ENCODE measurements around the gene TRDMT1.

The TRDMT1 gene

DNA sequence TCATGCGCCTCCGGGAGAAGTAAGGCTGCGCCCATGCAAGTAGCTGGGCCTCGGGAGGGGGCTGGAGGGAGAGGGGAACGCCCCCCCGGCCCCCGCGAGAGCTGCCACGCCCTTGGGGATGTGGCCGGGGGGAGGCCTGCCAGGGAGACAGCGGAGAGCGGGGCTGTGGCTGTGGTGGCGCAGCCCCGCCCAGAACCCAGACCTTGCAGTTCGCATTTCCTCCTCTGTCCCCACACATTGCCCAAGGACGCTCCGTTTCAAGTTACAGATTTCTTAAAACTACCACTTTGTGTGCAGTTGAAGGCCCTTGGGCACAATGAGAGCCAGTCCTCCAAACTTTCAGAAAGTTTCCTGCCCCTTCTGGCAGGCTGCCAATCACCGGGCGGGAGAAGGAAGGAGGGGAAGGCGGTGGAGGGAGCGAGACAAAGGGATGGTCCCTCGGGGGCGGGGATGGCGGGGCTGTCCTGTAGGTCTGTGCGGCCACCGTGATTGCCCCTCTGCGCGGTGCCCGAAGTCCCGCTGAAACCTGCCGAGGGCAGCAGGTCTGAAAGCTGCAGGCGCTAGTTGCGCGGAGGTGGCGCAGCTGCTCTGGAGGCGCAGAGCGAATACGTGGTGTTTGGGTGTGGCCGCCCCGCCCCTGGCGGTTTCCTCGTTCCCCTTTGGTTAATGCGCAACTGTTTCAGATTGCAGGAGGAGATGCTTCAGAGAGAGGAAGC is 28.7 kb upstream of the TRDMT1 start:
- DNase-seq = peak; percentile 95

DNA sequence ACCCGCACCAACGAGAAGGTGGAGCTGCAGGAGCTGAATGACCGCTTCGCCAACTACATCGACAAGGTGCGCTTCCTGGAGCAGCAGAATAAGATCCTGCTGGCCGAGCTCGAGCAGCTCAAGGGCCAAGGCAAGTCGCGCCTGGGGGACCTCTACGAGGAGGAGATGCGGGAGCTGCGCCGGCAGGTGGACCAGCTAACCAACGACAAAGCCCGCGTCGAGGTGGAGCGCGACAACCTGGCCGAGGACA is 28.2 kb upstream of the TRDMT1 start:
- no peak for DNase-seq

- peak; percentile 81 for DNase-seq
Measured at GRCh38 chr10:17229016-17229716, 27.7 kb upstream of the TRDMT1 start.

GRCh38 chr10:17228091-17229015 is 26.9 kb upstream of the TRDMT1 start, which contains the start of gene VIM:
VIM (plus strand) TSS chr10:17228241; CDS start chr10:17229423, 1,182 bp downstream.
- peak; percentile 93 for DNase-seq

GRCh38 chr10:17227367-17228090 is 26.1 kb upstream of the TRDMT1 start:
- peak; percentile 76 for DNase-seq

DNA sequence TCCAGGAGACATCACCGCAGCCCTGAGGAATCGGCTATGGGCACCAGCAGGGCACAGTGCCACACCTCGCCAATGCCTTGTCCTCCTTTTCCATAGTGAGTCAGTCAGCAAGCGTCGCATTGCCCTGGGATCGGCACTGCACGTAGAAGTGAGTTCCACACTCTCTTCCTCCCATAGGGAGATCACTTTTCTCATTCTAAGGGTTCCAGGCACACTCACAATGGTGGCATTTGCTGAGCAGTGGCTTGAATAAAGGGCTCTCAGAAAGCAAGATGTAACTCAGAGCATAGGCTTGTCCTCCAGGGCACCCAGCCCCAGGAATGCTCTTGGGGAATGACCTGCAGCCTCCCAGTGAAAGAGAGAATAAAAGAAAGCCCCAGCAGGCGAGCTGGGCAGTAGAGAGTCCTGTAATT is 25.4 kb upstream of the TRDMT1 start:
- DNase-seq = no peak

DNA sequence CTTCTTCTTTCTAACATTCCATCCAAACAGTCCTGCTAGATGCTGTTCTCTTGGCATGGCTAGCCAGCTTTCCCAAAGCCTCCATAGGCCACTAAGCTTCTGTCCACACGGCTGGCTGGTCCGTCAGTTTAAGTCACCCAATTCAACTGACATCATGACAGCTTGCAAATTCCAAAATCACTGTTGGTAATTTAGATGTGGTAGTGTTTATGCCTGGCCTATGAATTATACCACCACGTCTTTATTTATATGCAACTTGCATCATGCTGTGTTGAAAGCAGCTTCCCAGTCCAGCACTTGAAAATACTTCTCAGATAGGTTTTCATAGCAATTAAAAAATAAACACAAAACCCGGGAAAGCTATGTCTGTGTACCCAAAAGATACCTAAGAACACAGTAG is 24.3 kb upstream of the TRDMT1 start:
- DNase-seq = no peak

- no peak for DNase-seq
Measured at GRCh38 chr10:17222329-17222728, 20.9 kb upstream of the TRDMT1 start.

GRCh38 chr10:17220652-17221100 is 19.2 kb upstream of the TRDMT1 start:
- no peak for DNase-seq

GRCh38 chr10:17219024-17219423 is 17.6 kb upstream of the TRDMT1 start:
- DNase-seq = no peak

DNA sequence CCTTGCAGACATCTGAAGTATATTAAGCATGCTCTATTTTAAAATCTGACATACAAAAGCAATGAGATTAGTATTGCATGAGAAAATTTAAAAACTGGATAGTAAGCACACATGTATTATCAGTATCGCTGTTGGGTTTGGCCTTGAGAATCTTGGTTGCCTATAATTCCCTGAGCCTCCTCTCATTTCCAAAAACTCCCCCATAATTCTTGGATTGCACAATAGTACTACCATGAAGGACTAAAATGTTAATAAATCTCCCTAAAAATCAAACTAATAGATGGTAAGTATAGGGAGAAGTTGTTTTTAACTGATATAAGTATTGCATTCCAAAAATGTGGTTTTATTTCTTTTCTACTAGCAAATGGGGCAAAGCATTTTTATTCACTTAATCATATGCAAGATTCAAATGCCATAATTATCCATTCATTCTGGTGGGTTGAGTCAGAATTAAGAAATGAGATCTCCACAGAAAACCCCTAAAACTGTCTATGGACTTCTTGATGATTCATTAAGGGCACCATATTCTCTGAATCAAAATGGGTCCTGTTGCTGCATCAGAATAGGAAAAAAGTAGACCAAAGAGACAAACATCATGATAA is 16.3 kb upstream of the TRDMT1 start:
- no peak for DNase-seq

GRCh38 chr10:17216901-17217395 is 15.5 kb upstream of the TRDMT1 start:
- DNase-seq = peak; percentile 33

GRCh38 chr10:17216217-17216900 is 14.9 kb upstream of the TRDMT1 start:
- DNase-seq = peak; percentile 93

DNA sequence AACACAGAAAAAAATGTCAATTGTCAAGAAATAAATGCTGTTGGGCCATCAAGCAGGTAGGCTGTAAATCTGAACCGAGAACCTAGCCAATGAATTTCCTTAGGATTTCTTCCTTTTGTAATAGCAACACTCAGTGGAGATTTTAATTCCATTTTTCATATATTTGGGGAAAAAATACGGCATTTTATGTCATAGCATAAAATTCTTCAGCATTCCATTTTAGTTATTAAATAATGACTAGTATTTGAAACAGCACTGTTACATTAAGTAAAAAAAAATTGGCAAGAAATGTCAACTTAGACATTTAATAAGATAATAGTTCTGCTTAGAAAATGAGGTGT is 14.3 kb upstream of the TRDMT1 start:
- no peak for DNase-seq

- no peak for DNase-seq
Measured at GRCh38 chr10:17214971-17215781, 13.7 kb upstream of the TRDMT1 start.

DNA sequence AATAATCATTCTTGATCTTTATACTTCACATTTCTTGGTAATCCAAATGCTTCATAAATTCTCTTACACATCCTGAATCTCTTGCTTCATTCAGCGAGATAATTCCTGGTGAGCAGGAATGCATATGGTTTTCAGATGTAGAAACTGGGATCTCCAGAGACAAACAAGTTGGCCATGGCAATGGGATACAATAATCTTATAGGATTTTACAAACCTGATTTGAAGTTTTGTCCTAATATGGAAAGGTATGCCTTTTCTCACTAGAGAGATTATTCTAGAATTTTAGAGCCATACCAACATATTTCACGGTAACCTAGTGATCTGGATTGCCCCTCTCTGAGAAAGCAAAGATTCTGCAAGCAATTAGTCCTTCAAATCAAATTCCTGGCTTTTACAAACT is 13.1 kb upstream of the TRDMT1 start:
- no peak for DNase-seq

- DNase-seq = no peak
Measured at GRCh38 chr10:17213646-17214349, 12.3 kb upstream of the TRDMT1 start.

- DNase-seq = peak; percentile 33
Measured at GRCh38 chr10:17212802-17213221, 11.3 kb upstream of the TRDMT1 start.

DNA sequence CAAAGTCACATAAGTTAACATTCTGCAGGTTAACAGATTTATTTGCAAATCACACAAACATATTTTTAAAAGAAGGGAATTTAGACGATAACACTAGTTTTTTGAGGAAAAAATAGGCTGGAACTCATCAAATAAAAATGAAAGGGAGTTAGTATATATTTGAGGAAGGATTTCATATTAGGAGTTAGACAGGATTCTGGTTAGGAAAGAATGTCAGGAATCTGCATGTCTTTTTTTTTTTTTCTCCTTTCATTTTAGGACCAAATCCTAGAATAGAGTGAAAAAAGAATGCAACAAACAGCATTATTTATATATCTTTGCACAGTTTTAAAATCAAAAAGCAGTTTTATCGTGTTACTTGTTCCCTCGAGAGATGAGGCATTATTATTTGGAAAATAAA is 8.9 kb upstream of the TRDMT1 start:
- DNase-seq = no peak

- DNase-seq = no peak
Measured at GRCh38 chr10:17209881-17210280, 8.4 kb upstream of the TRDMT1 start.
